BLaER1 (cell line): ENCODE data around the gene WDHD1.

Source experiments
- H3K27ac ChIP-seq: shearing (Covaris generic); formaldehyde crosslinking; 2 replicates; pipeline ENCODE4 v1.8.1; 2022
- H3K27me3 ChIP-seq: shearing (Covaris generic); formaldehyde crosslinking; 2 replicates; pipeline ENCODE4 v1.8.1; 2022
- H3K36me3 ChIP-seq: shearing (Covaris generic); formaldehyde crosslinking; 2 replicates; pipeline ENCODE4 v1.8.1; 2022
- H3K4me1 ChIP-seq: shearing (Covaris generic); formaldehyde crosslinking; 2 replicates; pipeline ENCODE4 v1.8.1; 2022
- H3K4me2 ChIP-seq: shearing (Covaris generic); formaldehyde crosslinking; 2 replicates; pipeline ENCODE4 v1.8.1; 2022
- H3K4me3 ChIP-seq: shearing (Covaris generic); formaldehyde crosslinking; 2 replicates; pipeline ENCODE4 v1.8.1; 2022
- H3K9ac ChIP-seq: shearing (Covaris generic); formaldehyde crosslinking; 2 replicates; pipeline ENCODE4 v1.8.1; 2022
- H3K9me3 ChIP-seq: shearing (Covaris generic); formaldehyde crosslinking; 2 replicates; pipeline ENCODE4 v1.8.1; 2022
- H4K20me1 ChIP-seq: shearing (Covaris generic); formaldehyde crosslinking; 2 replicates; pipeline ENCODE4 v1.8.1; 2022
- Cebpa-rat ChIP-seq: shearing (Covaris generic); IDR thresholded peaks from 2 replicates; pipeline ENCODE4 v1.8.1; 2022

Gene WDHD1

GRCh38 chr14:55062517-55063351 is 35.8 kb upstream of the WDHD1 start:
- H3K4me1 ChIP-seq, result no peaks in the 10 kb centered on the region
- no peak for TF ChIP-seq Cebpa-rat
- H3K36me3 ChIP-seq, result peaks cover 93% of the 10 kb centered on the region
- H3K9ac ChIP-seq, result no peak overlapping the region
- no peak overlapping the region for H3K4me2 ChIP-seq
- H3K4me3 ChIP-seq, result no peak overlapping the region
- no peaks in the 10 kb centered on the region for H3K9me3 ChIP-seq
- H3K27me3 ChIP-seq, result no peaks in the 10 kb centered on the region
- H4K20me1 ChIP-seq, result peaks cover 88% of the 10 kb centered on the region
- no peak overlapping the region for H3K27ac ChIP-seq

- no peaks in the 10 kb centered on the region for H3K27me3 ChIP-seq
- H3K4me3 ChIP-seq, result no peak overlapping the region
- H3K9me3 ChIP-seq, result no peaks in the 10 kb centered on the region
- H3K4me1 ChIP-seq, result no peaks in the 10 kb centered on the region
- H3K27ac ChIP-seq, result no peak overlapping the region
- no peak overlapping the region for H3K9ac ChIP-seq
- H3K36me3 ChIP-seq, result peaks cover 92% of the 10 kb centered on the region
- no peak overlapping the region for H3K4me2 ChIP-seq
- peaks cover 100% of the 10 kb centered on the region for H4K20me1 ChIP-seq
- no peak for TF ChIP-seq Cebpa-rat
Observed at GRCh38 chr14:55059333-55059732, 32.4 kb upstream of the WDHD1 start.

GRCh38 chr14:55057919-55058318 is 31.0 kb upstream of the WDHD1 start:
- Histone ChIP-seq H3K4me3 (no peak overlapping the region), H3K4me2 (no peak overlapping the region), H3K27ac (no peak overlapping the region), H3K9me3 (no peaks in the 10 kb centered on the region), H3K36me3 (peaks cover 88% of the 10 kb centered on the region), H4K20me1 (peaks cover 100% of the 10 kb centered on the region), H3K9ac (no peak overlapping the region), H3K27me3 (no peaks in the 10 kb centered on the region), H3K4me1 (peaks cover 10% of the 10 kb centered on the region)
- TF ChIP-seq Cebpa-rat, result no peak

GRCh38 chr14:55054098-55054497 is 27.2 kb upstream of the WDHD1 start:
- Histone ChIP-seq H3K27ac (no peak overlapping the region), H3K9ac (no peak overlapping the region), H3K27me3 (no peaks in the 10 kb centered on the region), H3K4me2 (no peak overlapping the region; the same call in 1 of the 2 replicates), H3K36me3 (peaks cover 55% of the 10 kb centered on the region), H4K20me1 (peaks cover 73% of the 10 kb centered on the region), H3K4me1 (peaks cover 23% of the 10 kb centered on the region), H3K4me3 (no peak overlapping the region), H3K9me3 (no peaks in the 10 kb centered on the region)
- TF ChIP-seq Cebpa-rat, result no peak

- H3K4me3 ChIP-seq, result peak overlapping the region; percentile 9; the same call in 1 of the 2 replicates
Observed at GRCh38 chr14:55053500-55053899, 26.6 kb upstream of the WDHD1 start.

GRCh38 chr14:55053018-55053417 is 26.1 kb upstream of the WDHD1 start:
- H3K36me3 ChIP-seq, result peaks cover 45% of the 10 kb centered on the region
- TF ChIP-seq Cebpa-rat, result no peak
- H3K27ac ChIP-seq, result no peak overlapping the region
- peaks cover 63% of the 10 kb centered on the region for H4K20me1 ChIP-seq
- H3K4me2 ChIP-seq, result peak overlapping the region; percentile 86
- peak overlapping the region; percentile 99 for H3K9ac ChIP-seq
- H3K4me3 ChIP-seq, result peak overlapping the region; percentile 96
- no peaks in the 10 kb centered on the region for H3K9me3 ChIP-seq
- H3K4me1 ChIP-seq, result peaks cover 23% of the 10 kb centered on the region
- H3K27me3 ChIP-seq, result no peaks in the 10 kb centered on the region

More at GRCh38 chr14:55053500-55053899, 26.6 kb upstream of the WDHD1 start:
- Histone ChIP-seq H3K36me3 (peaks cover 50% of the 10 kb centered on the region), H3K9me3 (no peaks in the 10 kb centered on the region), H3K27ac (no peak overlapping the region), H3K9ac (no peak overlapping the region), H3K4me1 (peaks cover 23% of the 10 kb centered on the region), H3K4me2 (peak overlapping the region; percentile 86), H3K27me3 (no peaks in the 10 kb centered on the region), H4K20me1 (peaks cover 67% of the 10 kb centered on the region)
- TF ChIP-seq Cebpa-rat, result no peak

- Histone ChIP-seq H3K4me1 (peaks cover 23% of the 10 kb centered on the region), H3K4me2 (peak overlapping the region; percentile 86), H3K27ac (peak overlapping the region; percentile 99), H3K27me3 (no peaks in the 10 kb centered on the region), H3K36me3 (peaks cover 39% of the 10 kb centered on the region), H3K9ac (peak overlapping the region; percentile 99), H4K20me1 (peaks cover 56% of the 10 kb centered on the region), H3K4me3 (peak overlapping the region; percentile 96), H3K9me3 (no peaks in the 10 kb centered on the region)
- TF ChIP-seq Cebpa-rat, result no peak
Observed at GRCh38 chr14:55052269-55052930, 25.5 kb upstream of the WDHD1 start.

GRCh38 chr14:55051423-55052268 is 24.7 kb upstream of the WDHD1 start, which contains the start of gene MAPK1IP1L:
MAPK1IP1L (plus strand) TSS chr14:55051647; CDS start chr14:55061684, 10,037 bp downstream.
- Histone ChIP-seq H3K27ac (peak within 1 kb of the TSS; percentile 99), H3K4me3 (peak within 1 kb of the TSS; percentile 96), H3K9me3 (no peaks in the 10 kb centered on the region), H3K27me3 (no peaks in the 10 kb centered on the region), H3K4me2 (peak within 1 kb of the TSS; percentile 86), H3K36me3 (peaks cover 32% of the 10 kb centered on the region), H3K4me1 (peaks cover 23% of the 10 kb centered on the region), H3K9ac (peak within 1 kb of the TSS; percentile 99), H4K20me1 (peaks cover 49% of the 10 kb centered on the region)
- TF ChIP-seq Cebpa-rat, result no peak

- Histone ChIP-seq H3K4me3 (peak overlapping the region; percentile 96), H3K4me2 (peak overlapping the region; percentile 86), H4K20me1 (peaks cover 43% of the 10 kb centered on the region), H3K4me1 (peaks cover 23% of the 10 kb centered on the region), H3K9ac (peak overlapping the region; percentile 99), H3K9me3 (no peaks in the 10 kb centered on the region), H3K27ac (peak overlapping the region; percentile 99), H3K27me3 (no peaks in the 10 kb centered on the region), H3K36me3 (peaks cover 26% of the 10 kb centered on the region)
- no peak for TF ChIP-seq Cebpa-rat
Observed at GRCh38 chr14:55051165-55051422, 24.2 kb upstream of the WDHD1 start.
